H1 (cell line): Measurements from ENCODE around the gene HMSD. TPM values are rescaled to one million over a fixed set of nuclear protein-coding genes. Genes with fewer than 3 reads are reported as not detected.

Experiments
- BRCA1 ChIP-seq: IDR thresholded peaks from 2 replicates; pipeline ENCODE4 v1.6.1; 2012; ENCODE audit warnings: low read depth, low read length, improper control_type of control experiment
- CTCF ChIP-seq, 3 experiments: IDR thresholded peaks; 1 replicate in 2 of 3; 2 replicates in 1 of 3; pipeline versions ENCODE4 v1.5.1 to v1.6.1; 2011; ENCODE audit warnings: low read length in 3 of 3, mild to moderate bottlenecking in 3 of 3, inconsistent platforms in 2 of 3, low read depth in 1 of 3, moderate library complexity in 1 of 3; ENCODE audit not compliant: insufficient read depth in 1 of 3; ENCODE audit errors: control extremely low read depth in 1 of 3
- EGR1 ChIP-seq: IDR thresholded peaks from 2 replicates; pipeline ENCODE4 v1.6.1; 2011; ENCODE audit warnings: low read depth, low read length, borderline replicate concordance
- NANOG ChIP-seq: IDR thresholded peaks from 2 replicates; pipeline ENCODE4 v1.6.1; 2011; ENCODE audit warnings: low read length, low read depth, mild to moderate bottlenecking, inconsistent platforms; ENCODE audit not compliant: insufficient read depth, poor library complexity, severe bottlenecking
- RXRA ChIP-seq: IDR thresholded peaks from 2 replicates; pipeline ENCODE4 v1.6.1; 2011; ENCODE audit warnings: low read depth, mild to moderate bottlenecking, low read length, moderate library complexity; ENCODE audit not compliant: insufficient read depth
- TBP ChIP-seq: IDR thresholded peaks from 2 replicates; pipeline ENCODE4 v1.6.1; 2011; ENCODE audit warnings: low read depth, low read length, improper control_type of control experiment
- ZNF274 ChIP-seq: IDR thresholded peaks from 2 replicates; pipeline ENCODE4 v1.7.0; 2012; ENCODE audit warnings: low read length, borderline replicate concordance; ENCODE audit errors: extremely low read depth
- polyA plus RNA-seq, 7 experiments: library from polyadenylated mRNA; depleted of rRNA in 3 of 7; stranded (reverse) in 5 of 7; unstranded in 2 of 7; fragments of >200 nt in 5 of 7; fragments of 200-250 nt in 2 of 7; gene quantifications; 1 replicate in 5 of 7; 2 replicates in 1 of 7; 4 replicates in 1 of 7; pipeline versions ENCODE4 v1.2.1 to v1.2.3, GENCODE V29; 2011 to 2013; ENCODE audit warnings: missing spikeins in 2 of 7, mixed read lengths in 2 of 7
- total RNA-seq: library from RNA; stranded (reverse); fragmentation: NEBNext Ultra II Directional; extraction: Animal tissue kit (Norgen Biotek cat#: 25700); gene quantifications from 2 replicates; pipeline ENCODE4 v1.2.1, GENCODE V29; 2021
- TF ChIP-seq, protein P1 (sequence below): IDR thresholded peaks from 2 replicates; pipeline ENCODE4 v1.6.1; 2012; ENCODE audit warnings: inconsistent platforms

The HMSD gene
- total and polyA plus RNA-seq, 2 of the 8 experiments (the other 6 are each of a cell fraction or from before 2014, with no cell fraction given): 1.3 to 3.0 TPM

GRCh38 chr18:63930773-63931354 is 18.2 kb upstream of the HMSD start (continued):
- TF ChIP-seq CTCF (IDR thresholded peaks at IDR 0.05; ENCODE audit: control extremely low read depth in 1 of 3, insufficient read depth in 1 of 3, low read depth in 1 of 3, low read length in 3 of 3) (no peak), TBP (no peak), BRCA1 (no peak), NANOG (no peak), RXRA (no peak), ZNF274 (no peak), EGR1 (no peak)
- TF ChIP-seq, protein P1, sequence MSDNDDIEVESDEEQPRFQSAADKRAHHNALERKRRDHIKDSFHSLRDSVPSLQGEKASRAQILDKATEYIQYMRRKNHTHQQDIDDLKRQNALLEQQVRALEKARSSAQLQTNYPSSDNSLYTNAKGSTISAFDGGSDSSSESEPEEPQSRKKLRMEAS: no peak
